Stimulated activated CD8-positive, alpha-beta memory T cell treated with anti-CD3 and anti-CD28 coated beads, Interleukin-7, amount 100 ng/mL, for 1 hour (primary cell): ENCODE results near the gene YJU2.
"Not testable (repeated sequence)": the region's sequence is repeated elsewhere in the genome, so short reads cannot be mapped to it uniquely, and the experiment has no call there.

ENCODE experiments used
- DNase-seq, 2 donors: peaks; one replicate each; pipeline ENCODE4 v3.0.0-alpha.2; 2020; ENCODE audit warnings: low read depth in 2 of 2

Gene YJU2

DNA sequence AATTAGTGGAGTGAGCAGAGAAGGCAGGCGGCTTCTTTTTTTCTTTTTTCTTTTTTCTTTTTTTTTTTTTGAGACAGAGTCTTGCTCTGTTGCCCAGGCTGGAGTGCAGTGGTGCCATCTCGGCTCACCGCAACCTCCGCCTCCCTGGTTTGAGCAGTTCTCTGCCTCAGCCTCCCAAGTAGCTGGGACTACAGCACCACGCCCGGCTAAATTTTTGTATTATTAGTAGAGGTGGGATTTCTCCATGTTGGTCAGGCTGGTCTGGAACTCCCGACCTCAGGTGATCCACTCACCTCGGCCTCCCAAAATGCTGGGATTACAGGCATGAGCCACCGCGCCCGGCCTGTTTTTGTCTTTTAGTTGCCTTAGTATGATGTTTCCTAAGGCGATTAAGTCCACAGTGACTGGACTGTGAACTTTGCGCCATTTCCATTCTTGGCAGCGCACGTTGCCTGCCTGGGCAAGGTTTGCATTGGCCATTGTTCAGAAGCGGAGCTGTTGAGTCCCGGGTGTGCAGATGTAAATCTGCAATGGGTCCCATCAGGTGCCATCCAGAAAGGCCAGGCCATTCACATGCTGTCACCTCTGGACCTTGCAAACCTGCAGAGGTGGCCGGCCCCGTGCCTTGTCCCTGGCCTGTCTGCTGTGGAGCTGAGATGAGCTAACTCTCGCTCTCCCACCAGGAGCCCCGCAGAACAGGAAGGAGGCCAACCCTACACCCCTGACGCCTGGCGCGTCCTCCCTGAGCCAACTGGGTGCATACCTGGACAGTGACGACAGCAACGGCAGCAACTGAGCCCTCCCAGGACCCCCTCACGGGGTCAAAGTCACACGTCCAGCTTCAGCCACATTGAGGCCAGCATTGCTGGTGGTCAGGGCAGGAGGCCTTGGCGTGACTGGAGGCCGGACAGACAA is 21.3 kb downstream of the YJU2 start:
- no peak for DNase-seq

DNA sequence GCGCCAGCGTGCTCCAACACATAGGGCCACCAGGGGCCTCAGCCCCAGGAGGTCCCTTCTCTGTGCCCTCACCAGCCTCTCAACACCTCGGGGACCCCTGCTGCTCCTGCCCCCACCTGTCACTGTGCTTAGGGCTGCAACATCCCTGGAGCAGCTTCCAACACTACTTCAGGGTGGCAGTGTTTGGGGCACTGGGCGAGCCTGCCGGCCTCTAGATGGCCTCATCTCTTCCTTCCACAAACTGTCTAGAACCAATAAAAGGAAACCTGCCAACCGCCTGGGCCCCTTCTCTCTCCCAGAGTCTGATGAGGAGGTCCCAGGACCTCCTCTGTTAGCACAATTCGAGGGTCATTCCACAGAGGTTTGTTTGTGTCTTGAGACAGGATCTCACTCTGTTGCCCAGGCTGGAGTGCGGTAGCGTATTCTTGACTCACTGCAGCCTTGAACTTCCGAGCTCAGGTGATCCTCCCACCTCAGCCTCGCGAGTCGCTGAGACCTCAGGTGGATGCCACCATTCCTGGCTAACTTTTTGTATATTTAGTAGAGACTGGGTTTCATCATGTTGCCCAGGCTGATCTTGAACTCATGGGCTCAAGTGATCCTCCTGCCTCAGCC is 22.0 kb downstream of the YJU2 start:
- DNase-seq = no peak

DNA sequence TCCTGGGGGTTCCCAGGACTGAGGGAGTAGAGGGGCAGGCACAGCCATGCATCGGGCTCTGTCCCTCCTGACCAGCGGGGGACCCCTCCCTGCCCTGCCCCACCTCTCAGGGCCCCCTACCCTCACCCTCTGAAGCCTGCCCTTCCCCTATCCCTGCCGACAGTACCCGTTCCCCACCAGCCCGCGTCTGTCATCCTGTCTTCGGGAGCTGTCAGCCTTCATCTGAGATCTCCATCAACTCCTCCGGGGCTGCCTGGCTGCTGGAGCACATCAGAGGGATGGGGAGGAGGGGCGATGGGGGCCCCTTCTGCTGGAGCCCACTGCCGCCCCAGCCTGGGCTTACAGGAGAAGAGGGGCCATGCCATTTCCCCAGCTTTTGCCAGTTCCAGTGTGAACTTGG is 26.0 kb downstream of the YJU2 start:
- DNase-seq = no peak

DNA sequence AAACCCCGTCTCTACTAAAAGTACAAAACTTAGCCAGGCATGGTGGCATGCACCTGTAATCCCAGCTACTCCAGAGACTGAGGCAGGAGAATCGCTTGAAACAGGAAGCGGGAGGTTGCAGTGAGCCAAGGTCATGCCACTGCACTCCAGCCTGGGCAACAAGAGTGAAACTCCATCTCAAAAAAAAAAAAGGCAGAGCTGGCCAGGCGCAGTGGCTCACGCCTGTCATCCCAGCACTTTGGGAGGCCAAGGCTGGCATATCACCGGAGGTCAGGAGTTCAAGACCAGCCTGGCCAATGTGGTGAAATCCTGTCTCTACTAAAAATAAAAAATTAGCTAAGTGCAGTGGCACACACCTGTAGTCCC is 27.4 kb downstream of the YJU2 start:
- DNase-seq = not testable (repeated sequence)

DNA sequence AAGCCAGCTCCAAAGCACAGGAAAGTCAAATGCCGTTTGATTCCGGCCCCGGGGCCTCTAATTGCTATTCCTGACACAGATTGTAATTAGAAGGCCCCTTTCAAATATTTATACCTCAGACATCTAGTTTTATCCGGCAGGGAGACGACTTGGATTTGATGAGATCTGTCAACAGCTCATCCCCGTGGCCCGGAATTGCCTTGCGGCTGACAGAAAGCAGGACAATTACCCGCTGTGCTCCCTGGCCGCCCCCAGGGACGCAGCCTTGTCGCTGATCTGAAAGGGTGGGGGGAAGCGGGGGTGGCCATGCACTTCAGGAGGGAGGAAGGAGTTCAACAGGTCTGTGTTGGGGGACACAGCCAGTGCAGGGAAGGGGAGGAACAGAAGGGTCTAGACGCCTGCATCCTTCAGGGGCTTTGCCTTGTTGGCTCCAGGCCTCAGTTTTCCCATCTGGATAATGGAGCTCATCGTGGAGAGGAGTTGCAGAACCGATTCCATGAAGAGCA is 30.4 kb downstream of the YJU2 start:
- DNase-seq = no peak

DNA sequence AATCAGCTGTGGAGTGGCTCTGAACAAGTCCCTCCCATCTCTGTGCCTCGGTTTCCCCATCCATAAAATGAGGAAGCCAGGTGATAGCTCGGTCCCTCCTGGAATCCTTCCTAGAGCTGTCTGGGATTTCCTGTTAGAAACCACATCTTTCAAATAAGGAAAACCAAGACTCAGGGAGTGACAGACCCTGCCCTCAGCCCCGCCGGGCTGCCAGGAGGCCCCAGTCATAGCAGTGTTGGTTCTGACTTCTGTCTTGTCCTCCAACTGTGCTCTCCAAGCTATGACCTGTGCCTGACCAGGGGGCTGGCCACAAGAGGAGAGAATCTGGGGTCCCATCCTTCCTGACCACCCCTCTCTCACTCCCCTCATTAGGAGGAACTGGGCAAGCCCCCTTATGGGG is 31.1 kb downstream of the YJU2 start:
- no peak for DNase-seq

DNA sequence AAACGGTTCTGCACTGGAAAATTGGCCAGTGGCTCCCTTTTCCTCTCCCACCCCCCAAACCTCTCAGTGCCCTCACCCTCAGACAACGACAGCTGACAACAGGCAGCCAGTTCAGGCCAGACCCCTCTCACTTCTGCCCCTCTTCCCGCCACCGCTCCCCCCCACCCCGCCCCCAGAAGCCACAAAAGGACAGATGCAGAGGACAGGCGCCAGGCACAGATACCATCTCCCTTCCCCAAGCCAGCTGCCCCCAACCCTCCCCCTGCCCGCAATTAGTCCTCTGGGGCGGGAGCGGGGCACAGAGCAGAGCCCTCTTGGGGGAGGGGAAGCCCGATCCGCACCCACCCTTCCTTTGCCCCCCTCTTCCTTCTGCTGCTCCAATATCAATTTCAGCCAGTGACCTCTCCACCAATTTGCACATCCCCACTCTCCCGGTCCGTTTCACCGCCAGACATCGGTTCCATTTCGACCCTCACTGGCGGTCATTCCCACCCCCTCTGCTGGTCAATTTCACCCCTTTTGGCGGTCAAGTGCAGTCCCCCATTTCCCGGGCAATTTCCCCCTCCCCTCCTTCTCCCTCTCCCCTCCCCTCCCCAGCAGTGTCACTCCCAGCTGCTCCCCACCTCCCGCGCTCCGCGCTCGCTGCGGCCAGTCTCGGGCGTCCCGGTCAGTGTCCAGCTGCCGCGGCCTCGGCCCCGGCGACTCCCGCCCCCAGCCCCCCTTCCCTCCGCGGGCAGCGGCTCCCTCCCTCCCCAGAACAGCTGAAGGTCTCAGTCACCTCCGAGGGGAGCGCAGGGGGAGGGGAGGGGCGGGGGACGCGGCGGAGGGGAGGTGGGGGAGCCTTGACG is 31.8 kb downstream of the YJU2 start, which contains the start of gene SHD:
SHD (plus strand) TSS at position 848 of the 848 bp plus-strand sequence. CDS start 798 bp downstream, outside the sequence.
- DNase-seq = no peak

DNA sequence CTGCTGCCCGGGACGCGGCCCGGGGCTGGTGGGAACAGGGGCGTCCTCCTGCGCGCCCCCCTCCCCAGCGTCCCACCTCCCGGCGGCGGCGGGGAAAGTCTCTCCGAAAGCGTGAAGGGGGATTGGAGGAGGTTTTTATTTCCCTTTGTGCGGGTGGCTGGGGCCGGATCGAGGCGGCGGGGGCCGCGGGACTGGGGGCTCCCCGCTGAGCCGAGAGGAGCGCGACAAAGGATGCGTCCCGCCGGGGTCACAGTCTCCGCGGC is 32.3 kb downstream of the YJU2 start:
- DNase-seq = no peak

DNA sequence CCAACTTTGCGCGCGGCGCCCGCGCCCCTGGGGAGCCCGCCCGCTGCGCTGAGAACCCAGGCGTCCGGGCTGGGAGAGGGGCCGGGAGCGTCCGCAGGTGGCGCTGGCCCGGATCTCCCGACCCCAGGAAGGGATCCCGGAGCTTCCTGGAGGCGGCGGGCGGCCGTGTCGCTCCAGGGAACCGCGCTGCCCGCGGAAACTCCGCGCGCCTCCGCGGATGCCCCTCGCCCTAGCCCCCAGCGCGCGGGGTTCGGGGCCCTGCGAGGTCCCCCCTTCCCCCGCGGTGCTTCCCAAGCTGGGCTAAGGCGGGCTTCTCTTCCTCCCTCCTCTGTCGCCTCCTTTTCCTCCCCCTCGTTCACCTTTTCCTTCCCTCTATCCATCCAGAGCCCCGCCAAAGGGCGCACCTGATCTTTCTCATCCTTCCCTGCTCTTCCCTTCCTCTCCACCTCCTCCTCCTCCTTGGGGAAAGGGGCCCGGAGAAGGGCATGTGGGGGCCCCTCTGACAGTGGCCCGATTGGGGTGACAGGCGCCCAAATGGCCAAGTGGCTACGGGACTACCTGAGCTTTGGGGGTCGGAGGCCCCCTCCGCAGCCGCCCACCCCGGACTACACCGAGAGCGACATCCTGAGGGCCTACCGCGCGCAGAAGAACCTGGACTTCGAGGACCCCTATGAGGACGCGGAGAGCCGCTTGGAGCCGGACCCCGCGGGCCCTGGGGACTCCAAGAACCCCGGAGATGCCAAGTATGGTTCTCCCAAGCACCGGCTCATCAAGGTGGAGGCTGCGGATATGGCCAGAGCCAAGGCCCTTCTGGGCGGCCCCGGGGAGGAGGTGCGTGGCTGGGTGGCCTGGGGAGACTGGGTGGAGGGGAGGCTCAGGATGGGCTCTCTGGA is 32.9 kb downstream of the YJU2 start:
- no peak for DNase-seq

DNA sequence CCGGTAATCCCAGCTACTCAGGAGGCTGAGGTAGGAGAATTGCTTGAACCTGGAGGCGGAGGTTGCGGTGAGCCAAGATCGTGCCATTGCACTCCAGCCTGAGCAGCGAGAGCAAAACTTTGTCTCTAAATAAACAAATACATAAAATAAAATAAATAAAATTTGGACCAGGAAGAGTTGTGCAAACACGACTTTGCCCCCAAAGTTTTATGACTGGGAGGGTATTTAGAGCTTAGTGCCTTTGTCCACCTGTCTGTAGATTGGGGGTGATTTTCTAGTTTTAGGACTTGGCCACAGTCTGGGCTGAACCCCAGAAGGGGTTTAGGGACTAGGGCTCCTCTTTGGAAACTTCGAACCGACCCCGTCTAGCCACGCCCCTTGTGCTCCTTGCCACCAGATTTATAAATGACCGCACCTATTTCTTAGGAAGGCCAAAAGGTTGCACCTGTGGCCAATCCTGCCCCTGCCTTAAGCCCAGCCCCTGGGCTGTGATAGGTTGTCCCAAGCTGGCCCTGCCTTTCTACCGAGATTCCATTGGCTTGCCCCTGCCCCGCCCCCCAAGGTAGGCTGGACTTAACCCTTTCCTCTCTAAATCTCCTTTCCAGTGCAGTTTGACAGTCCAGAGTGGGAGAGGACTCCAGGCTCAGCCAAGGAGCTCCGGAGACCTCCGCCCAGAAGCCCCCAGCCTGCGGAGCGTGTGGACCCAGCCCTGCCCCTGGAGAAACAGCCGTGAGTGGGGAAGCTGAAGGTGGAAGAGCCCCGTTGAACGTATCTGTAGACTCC is 37.5 kb downstream of the YJU2 start:
- DNase-seq = no peak

DNA sequence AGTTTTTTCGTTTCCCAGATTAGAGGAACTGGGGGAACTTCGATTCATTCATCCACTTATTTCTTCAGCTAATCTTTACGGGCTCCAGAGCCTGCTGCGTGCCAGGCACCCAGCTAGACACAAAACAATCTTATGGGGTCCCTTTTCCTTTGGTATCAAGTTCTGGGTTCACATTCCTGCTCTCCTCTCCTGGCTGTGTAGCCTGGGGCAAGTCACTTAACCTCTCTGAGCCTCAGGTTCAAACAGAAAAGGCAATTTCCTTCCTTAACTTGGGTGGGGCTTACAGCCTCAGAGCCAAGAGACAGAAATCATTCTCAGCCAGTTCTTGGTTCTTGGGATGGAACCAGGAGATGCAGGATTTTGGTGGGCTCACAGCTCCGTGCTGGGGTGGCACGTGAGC is 38.1 kb downstream of the YJU2 start:
- no peak for DNase-seq

DNA sequence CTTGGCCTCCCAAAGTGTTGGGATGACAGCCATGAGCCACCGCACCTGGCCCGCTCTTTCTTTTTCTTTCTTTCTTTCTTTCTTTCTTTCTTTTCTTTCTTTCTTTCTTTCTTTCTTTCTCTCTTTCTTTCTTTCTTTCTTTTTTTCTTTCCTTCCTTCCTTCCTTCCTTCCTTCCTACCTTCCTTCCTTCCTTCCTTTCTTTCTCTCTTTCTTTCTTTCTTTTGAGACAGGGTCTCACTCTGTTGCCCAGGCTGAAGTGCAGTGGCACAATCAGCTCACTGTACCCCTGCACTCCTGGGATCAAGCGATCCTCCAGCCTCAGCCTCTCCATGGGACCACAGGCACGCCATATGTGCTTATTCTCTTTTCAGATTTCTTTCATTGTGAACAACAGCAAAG is 39.3 kb downstream of the YJU2 start:
- not testable (repeated sequence) for DNase-seq

DNA sequence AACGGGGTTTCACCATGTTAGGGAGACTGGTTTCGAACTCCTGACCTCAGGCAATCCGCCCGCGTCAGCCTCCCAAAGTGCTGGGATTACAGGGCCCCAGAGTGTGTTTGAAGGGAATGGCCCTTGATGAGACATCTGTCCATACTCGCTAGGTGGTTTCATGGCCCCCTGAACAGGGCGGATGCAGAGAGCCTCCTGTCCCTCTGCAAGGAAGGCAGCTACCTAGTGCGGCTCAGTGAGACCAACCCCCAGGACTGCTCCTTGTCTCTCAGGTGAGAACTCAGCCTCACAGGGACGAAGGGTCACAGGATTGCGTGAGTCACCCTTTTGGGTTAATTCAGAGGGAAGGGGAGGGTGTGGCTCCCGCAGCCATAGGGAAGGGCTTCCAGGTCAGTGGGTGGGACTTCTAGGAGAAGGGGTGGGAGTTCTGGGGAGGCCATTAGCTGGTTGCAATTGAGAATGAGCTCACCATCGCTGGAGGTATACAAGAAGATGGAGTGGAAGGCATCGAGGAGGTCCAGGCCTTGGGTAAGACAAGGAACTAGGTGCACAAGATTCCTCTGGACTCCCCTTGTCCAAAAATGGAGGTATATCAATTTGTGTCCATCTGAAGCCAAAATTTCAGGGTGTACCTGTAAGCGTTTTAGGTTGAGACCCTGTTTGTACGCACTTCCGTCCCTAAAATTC is 41.4 kb downstream of the YJU2 start:
- no peak for DNase-seq

DNA sequence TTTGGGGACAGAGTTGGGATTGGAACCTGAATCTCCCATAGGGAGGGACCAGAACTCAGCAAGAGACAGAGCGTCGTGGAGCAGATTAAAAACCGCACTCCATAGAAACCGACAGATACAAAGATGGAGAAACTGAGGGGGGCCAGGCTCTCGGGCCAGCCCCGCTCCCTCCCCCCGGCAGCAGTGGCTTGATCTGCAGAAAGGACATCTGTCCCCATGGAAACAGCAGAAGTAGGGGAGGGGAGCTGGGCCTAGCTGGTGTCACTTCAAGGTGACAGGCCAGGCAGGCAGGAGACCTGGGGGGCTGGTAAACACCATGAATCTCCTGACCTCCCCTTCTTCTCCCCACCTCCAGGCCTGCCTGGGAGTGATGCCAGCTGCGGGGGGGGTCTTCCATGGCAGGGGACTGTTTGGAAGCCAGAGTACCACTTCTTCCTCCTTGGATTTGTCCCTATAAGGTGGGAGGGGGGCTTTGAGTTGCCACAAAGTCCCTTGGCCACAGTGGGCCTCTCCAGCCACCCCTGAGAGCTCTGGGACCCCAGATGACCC is 44.4 kb downstream of the YJU2 start:
- no peak for DNase-seq

DNA sequence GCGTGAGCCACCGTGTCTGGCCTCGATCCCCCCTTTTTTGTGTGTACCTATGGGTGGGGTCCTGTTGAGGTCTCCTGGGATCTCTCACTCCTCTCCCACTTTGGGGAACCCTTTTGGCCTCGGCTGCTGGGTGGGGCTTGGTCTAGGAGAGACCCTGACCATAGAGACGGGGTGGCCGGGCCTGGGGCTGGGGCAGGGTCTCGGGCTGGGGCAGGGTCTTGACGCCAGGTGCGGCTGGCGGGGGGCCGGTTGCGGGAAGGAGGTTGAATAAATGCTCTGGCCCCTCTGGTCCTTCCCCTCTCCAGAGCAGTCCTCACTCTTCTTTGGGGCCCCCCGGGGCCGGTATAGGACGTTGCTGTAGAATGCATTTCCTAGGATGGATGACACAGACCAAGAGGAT is 45.6 kb downstream of the YJU2 start:
- DNase-seq = no peak

DNA sequence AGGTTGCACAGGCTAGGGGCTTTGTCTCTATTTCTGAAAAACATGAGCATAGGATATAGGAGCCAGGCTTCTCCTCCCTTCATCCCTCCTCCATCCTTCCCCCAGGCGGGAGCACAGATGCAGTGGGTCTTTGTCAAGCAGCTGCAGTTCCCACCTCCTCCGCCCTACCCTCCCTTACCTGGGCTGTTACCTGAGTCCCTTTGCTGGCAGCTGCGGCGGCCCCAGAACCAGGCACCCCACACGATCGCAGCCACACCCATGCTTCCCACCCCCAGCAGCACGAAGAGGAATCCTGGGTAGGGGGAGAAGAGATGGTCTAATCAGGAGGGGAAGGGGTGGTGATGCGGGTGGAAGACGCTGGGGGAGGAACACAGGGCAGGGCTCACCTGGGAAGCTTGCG is 47.5 kb downstream of the YJU2 start:
- DNase-seq = no peak

DNA sequence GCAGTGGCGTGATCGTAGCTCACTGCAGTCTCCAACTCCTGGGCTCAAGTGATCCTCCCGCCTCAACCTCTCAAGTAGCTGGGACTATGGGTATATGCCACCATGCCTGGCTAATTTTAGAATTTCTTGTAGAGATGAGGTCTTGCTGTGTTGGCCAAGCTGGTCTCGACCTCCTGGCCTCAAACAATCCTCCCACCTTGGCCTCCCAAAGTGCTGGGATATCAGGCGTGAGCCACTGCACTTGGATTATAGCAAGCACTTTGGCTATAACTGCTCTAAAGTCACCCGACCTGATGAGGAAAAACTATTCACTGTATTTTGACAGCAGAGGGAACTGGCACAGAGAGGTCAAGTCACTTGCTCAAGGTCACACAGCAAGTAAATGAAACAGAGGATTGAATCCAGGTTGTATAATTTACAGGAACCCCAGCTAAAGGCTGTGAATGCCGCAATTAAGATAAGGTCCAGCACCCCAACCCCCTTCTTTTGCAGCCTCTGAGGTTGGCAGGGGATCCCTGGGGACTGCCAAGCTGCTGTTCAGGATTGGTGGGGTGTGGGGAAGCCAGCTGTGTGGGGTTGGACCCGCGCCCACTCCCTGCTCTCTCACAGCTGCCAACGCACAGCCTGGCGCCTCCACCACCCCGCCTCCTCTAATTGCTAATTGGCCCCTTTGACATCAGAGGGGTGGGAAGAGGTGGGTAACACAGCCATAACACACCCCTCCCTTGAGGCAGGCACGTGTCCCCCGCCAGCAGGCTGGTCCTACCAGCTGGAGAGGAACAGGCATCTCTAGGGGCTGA is 49.3 kb downstream of the YJU2 start:
- no peak for DNase-seq

DNA sequence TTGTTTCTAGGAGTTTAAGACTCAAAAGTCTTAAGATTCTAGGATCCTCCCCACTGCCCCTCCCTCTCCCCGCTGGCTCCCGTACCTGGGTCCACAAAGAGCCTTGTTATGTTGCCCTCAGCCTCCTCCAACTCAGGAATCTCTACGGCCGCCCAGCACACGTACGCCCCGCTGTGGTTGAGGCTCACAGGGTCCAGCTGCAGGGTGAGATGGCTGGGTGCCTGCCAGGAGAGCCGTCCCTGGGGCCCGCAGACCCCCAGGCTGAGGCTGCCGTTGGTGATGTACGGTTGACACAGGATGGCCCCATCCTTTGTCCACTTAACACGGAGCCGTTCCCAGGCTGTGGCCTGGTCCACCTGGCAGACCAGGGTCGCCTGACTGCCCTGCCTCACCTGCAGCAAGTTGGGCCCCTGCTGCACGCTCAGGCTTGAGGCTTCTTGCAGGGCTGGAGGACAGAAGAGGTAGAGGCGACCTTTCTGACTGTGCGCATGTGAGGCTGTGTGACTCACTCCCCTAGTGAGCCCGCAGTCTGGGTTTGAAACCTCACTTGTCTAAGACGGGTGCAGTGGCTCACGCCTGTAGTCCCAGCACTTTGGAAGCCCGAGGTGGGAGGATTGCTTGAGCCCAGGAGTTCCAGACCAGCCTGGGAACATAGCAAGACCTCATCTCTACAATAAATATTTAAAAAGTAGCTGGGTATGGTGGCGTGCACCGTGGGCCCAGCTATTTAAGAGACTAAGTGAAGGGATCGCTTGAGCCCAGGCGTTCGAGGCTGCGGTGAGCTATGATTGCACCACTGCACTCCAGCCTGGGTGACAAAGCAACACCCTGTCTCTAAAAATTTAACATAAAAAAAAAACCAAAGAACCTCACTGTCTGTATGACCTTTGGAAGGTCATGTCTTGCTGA is 51.3 kb downstream of the YJU2 start:
- DNase-seq = no peak
